ENCODE measurements around the gene TOP3B.

DNA sequence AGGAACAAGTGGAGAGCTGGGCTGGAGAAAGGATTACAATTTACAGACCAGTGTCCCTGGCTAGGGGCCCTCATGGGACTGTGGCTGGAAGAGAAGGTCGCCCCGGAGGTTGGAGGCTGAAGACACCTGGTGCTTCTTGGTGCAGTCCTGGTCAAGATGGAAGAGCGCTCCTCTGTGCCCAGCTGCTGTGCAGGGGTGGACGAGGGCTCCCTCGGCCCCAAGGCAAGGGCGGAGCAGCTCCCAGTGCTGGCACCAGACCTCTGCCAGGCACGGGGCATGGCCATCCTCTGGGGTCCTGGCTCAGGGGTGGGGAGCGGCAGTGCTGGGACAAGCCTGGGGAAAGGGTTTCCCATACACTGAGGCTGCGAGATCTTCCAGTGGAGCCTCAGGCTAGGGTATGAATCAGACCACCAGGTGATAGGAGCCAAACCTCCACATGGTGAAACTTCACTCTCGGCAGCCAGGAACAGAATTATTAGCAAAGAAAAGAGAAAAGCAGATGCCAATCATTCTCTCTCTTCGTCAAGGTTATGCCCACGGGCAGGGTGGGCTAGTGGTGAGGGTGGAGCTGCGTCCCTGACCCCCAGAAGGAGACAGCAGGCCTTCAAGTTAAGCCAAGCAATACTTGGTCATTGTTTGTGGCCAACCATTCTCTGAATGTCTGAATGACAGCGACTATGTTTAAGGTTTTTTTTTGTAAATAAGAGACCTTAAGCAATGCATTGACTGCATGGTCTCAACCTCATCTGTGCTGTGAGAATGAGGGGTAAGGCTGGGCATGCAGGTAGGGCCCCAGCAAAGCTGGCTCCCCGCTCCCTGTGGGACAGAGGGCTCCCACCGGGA is 62.0 kb downstream of the TOP3B start:
- no peak for TF ChIP-seq CTCF (conservative IDR thresholded peaks at IDR 0.05; ENCODE audit: low read depth, low read length)
- no peak for TF ChIP-seq EZH2 (IDR thresholded peaks at IDR 0.05; ENCODE audit: low read length, unreplicated experiment)

All from PC-3 (cell line).